ENCODE data around the gene GRAP.

GRAP gene

GRCh38 chr17:18981335-18981641 lies 65.5 kb downstream of the GRAP start:
- DNase-seq = no peak

GRCh38 chr17:18980682-18981334 lies 65.9 kb downstream of the GRAP start:
- DNase-seq = no peak

GRCh38 chr17:18978655-18979054 lies 68.1 kb downstream of the GRAP start:
- no peak for DNase-seq

- DNase-seq = no peak
Observed at GRCh38 chr17:18978050-18978449, 68.7 kb downstream of the GRAP start.

GRCh38 chr17:18977646-18978045 lies 69.1 kb downstream of the GRAP start:
- DNase-seq = no peak

GRCh38 chr17:18977021-18977420 lies 69.7 kb downstream of the GRAP start:
- DNase-seq = no peak

- DNase-seq = no peak
Observed at GRCh38 chr17:18976201-18976600, 70.6 kb downstream of the GRAP start.

GRCh38 chr17:18975597-18975996 lies 71.2 kb downstream of the GRAP start:
- no peak for DNase-seq

- DNase-seq = peak; percentile 6
Observed at GRCh38 chr17:18974407-18975149, 72.2 kb downstream of the GRAP start.

GRCh38 chr17:18971801-18972200 lies 75.0 kb downstream of the GRAP start:
- DNase-seq = no peak

Data from suppressor macrophage treated with lipopolysaccharide for 4 hours (primary cell).